ENCODE results near the gene INPP5A.
"Not testable (repeated sequence)": the region's sequence is repeated elsewhere in the genome, so short reads cannot be mapped to it uniquely, and the experiment has no call there.

The INPP5A gene

GRCh38 chr10:132504501-132505272, 32.9 kb upstream of the INPP5A start:
- no peak for TF ChIP-seq CTCF (IDR thresholded peaks at IDR 0.05; ENCODE audit: extremely low read depth, insufficient read depth, missing control alignments)

DNA sequence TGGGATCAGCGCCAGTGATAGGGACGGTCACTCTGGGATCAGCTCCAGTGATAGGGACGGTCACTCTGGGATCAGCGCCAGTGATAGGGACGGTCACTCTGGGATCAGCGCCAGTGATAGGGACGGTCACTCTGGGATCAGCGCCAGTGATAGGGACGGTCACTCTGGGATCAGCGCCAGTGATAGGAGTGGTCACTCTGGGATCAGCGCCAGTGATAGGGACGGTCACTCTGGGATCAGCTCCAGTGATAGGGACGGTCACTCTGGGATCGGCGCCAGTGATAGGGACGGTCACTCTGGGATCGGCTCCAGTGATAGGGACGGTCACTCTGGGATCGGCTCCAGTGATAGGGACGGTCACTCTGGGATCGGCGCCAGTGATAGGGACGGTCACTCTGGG, 32.0 kb upstream of the INPP5A start:
- DNase-seq (ENCODE audit: low spot score); in situ Hi-C loops (cut with MboI; ENCODE audit: low pct_unique_long_range_greater_than_20kb, low sequenced_read_pairs, unreplicated experiment): not testable (repeated sequence)

More at GRCh38 chr10:132504501-132505272, 32.9 kb upstream of the INPP5A start:
- in situ Hi-C loops (cut with MboI; ENCODE audit: low pct_unique_long_range_greater_than_20kb, low sequenced_read_pairs, unreplicated experiment): no loop called here
- no peak for DNase-seq (ENCODE audit: low spot score)

DNA sequence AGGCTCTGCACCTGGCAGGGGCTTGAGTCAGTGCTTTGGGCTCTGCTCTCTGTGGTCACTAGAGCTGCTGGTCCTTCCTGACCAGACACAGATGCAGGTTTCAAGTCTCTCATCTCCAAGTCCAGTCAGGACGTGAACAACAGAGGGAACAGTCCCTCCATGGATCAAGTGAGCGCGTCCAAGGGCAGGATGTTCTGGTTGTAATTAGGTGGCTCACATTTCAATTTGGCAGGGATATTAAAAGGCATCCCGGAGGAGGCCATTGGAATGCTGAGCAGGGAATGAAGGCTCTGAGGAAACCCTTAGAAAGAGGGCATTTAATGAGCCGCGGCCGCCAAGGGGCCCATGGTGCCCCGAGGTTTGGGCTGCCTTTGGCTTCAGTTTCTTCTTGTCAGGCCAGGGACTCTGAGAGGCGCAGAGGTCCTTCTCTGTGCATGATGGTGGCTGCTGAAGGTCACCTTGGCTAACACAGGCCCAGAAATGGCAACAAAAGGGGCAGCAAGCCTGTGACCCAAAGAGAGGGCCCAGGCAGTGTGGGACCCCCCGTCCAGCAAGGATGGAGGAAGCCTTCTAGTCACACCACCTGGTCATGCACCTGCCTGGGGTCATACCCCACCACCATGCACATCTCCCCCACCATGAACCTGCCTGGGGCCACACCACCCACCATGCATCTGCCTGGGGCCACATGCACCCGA, 30.7 kb upstream of the INPP5A start:
- DNase-seq (ENCODE audit: low spot score): no peak
- TF ChIP-seq CTCF (IDR thresholded peaks at IDR 0.05; ENCODE audit: extremely low read depth, insufficient read depth, missing control alignments): no peak

GRCh38 chr10:132507409-132507955, 30.1 kb upstream of the INPP5A start:
- no peak for TF ChIP-seq CTCF (IDR thresholded peaks at IDR 0.05; ENCODE audit: extremely low read depth, insufficient read depth, missing control alignments)
- in situ Hi-C loops (cut with MboI; ENCODE audit: low pct_unique_long_range_greater_than_20kb, low sequenced_read_pairs, unreplicated experiment): no loop called here
- no peak for DNase-seq (ENCODE audit: low spot score)

More for the DNA sequence above, 30.7 kb upstream of the INPP5A start:
- in situ Hi-C loops (cut with MboI; ENCODE audit: low pct_unique_long_range_greater_than_20kb, low sequenced_read_pairs, unreplicated experiment): no loop called here

DNA sequence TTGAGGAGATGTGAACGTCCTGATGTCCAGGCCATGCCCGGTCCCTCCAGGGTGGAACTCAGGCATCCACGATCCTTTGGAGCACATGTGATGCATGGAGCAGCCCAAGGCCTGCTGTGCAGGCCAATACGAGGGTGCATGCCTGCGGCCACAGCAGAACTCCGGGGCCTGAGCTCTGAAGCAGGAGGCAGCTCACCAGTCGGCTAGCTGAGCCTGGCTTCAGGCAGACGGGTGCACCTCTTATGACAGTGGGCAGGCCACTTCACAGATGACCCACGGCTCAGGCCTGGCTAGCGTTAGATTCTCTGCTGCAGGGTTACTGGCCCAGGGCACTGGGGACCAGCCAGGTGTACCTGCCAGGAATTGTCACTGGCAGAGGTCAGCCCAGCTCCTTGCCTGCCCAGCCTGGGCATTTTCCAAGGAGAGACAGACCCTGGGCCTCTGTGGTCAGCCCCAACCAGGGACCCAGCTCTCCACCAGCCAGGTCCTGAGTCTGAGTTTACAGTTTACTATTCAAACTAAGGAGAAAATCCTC, 29.6 kb upstream of the INPP5A start:
- no peak for TF ChIP-seq CTCF (IDR thresholded peaks at IDR 0.05; ENCODE audit: extremely low read depth, insufficient read depth, missing control alignments)
- DNase-seq (ENCODE audit: low spot score): no peak
- in situ Hi-C loops (cut with MboI; ENCODE audit: low pct_unique_long_range_greater_than_20kb, low sequenced_read_pairs, unreplicated experiment): no loop called here

GRCh38 chr10:132508581-132509443, 28.8 kb upstream of the INPP5A start:
- DNase-seq (ENCODE audit: low spot score): no peak
- in situ Hi-C loops (cut with MboI; ENCODE audit: low pct_unique_long_range_greater_than_20kb, low sequenced_read_pairs, unreplicated experiment): no loop called here
- no peak for TF ChIP-seq CTCF (IDR thresholded peaks at IDR 0.05; ENCODE audit: extremely low read depth, insufficient read depth, missing control alignments)

All from GM13977 (cell line).